Measurements from ENCODE around the gene ARHGEF37.

The ARHGEF37 gene

GRCh38 chr5:149621415-149622098, 40.3 kb downstream of the ARHGEF37 start:
- no peak overlapping the region for H3K4me2 ChIP-seq (ENCODE audit: insufficient read depth, low read length)
- TF ChIP-seq CTCF (IDR thresholded peaks at IDR 0.05; ENCODE audit: borderline replicate concordance, extremely low read depth, low read length, poor library complexity, severe bottlenecking) = no peak
- no peak for TF ChIP-seq EZH2 (IDR thresholded peaks at IDR 0.05; ENCODE audit: borderline replicate concordance, low read depth, low read length, severe bottlenecking)
- no peak overlapping the region for H2AFZ ChIP-seq (ENCODE audit: low read depth, low read length)
- no peaks in the 10 kb centered on the region for H3K9me3 ChIP-seq (ENCODE audit: insufficient read depth, low read length, severe bottlenecking)
- ATAC-seq (ENCODE audit: insufficient read depth, low read depth) (no peak), DNase-seq (no peak)
- no peaks in the 10 kb centered on the region for H3K36me3 ChIP-seq (ENCODE audit: insufficient read depth, low read length)
- peaks cover 3% of the 10 kb centered on the region for H3K27me3 ChIP-seq (ENCODE audit: insufficient read depth, low read length, poor library complexity)
- no peak overlapping the region for H3K27ac ChIP-seq (ENCODE audit: low read length)
- no peaks in the 10 kb centered on the region for H3K79me2 ChIP-seq (ENCODE audit: insufficient read depth, low read length)
- no peaks in the 10 kb centered on the region for H3K4me1 ChIP-seq (ENCODE audit: insufficient read depth, low read length)
- no peak overlapping the region for H3K4me3 ChIP-seq (ENCODE audit: low read depth in 1 of 2, low read length in 2 of 2)
- H4K20me1 ChIP-seq (ENCODE audit: insufficient read depth, low read length) = no peaks in the 10 kb centered on the region
- H3K9ac ChIP-seq (ENCODE audit: low read depth, low read length) = no peak overlapping the region

- H3K9ac ChIP-seq (ENCODE audit: low read depth, low read length) = no peak overlapping the region
- H4K20me1 ChIP-seq (ENCODE audit: insufficient read depth, low read length) = no peaks in the 10 kb centered on the region
- peaks cover 3% of the 10 kb centered on the region for H3K27me3 ChIP-seq (ENCODE audit: insufficient read depth, low read length, poor library complexity)
- H2AFZ ChIP-seq (ENCODE audit: low read depth, low read length) = no peak overlapping the region
- H3K27ac ChIP-seq (ENCODE audit: low read length) = no peak overlapping the region
- TF ChIP-seq EZH2 (IDR thresholded peaks at IDR 0.05; ENCODE audit: borderline replicate concordance, low read depth, low read length, severe bottlenecking) = no peak
- TF ChIP-seq CTCF (IDR thresholded peaks at IDR 0.05; ENCODE audit: borderline replicate concordance, extremely low read depth, low read length, poor library complexity, severe bottlenecking) = no peak
- no peak overlapping the region for H3K4me2 ChIP-seq (ENCODE audit: insufficient read depth, low read length)
- ATAC-seq (ENCODE audit: insufficient read depth, low read depth) (no peak), DNase-seq (no peak)
- H3K4me1 ChIP-seq (ENCODE audit: insufficient read depth, low read length) = no peaks in the 10 kb centered on the region
- no peaks in the 10 kb centered on the region for H3K36me3 ChIP-seq (ENCODE audit: insufficient read depth, low read length)
- H3K9me3 ChIP-seq (ENCODE audit: insufficient read depth, low read length, severe bottlenecking) = no peaks in the 10 kb centered on the region
- no peak overlapping the region for H3K4me3 ChIP-seq (ENCODE audit: low read depth in 1 of 2, low read length in 2 of 2)
- no peaks in the 10 kb centered on the region for H3K79me2 ChIP-seq (ENCODE audit: insufficient read depth, low read length)
Measured at GRCh38 chr5:149622466-149622865, 41.2 kb downstream of the ARHGEF37 start.

- H4K20me1 ChIP-seq (ENCODE audit: insufficient read depth, low read length) = no peaks in the 10 kb centered on the region
- H3K4me1 ChIP-seq (ENCODE audit: insufficient read depth, low read length) = no peaks in the 10 kb centered on the region
- H2AFZ ChIP-seq (ENCODE audit: low read depth, low read length) = no peak overlapping the region
- no peak overlapping the region for H3K9ac ChIP-seq (ENCODE audit: low read depth, low read length)
- ATAC-seq (ENCODE audit: insufficient read depth, low read depth) = no peak
- H3K9me3 ChIP-seq (ENCODE audit: insufficient read depth, low read length, severe bottlenecking) = no peaks in the 10 kb centered on the region
- H3K4me2 ChIP-seq (ENCODE audit: insufficient read depth, low read length) = no peak overlapping the region
- no peaks in the 10 kb centered on the region for H3K36me3 ChIP-seq (ENCODE audit: insufficient read depth, low read length)
- no peak for DNase-seq
- no peak overlapping the region for H3K4me3 ChIP-seq (ENCODE audit: low read depth in 1 of 2, low read length in 2 of 2)
- peaks cover 3% of the 10 kb centered on the region for H3K27me3 ChIP-seq (ENCODE audit: insufficient read depth, low read length, poor library complexity)
- TF ChIP-seq EZH2 (IDR thresholded peaks at IDR 0.05; ENCODE audit: borderline replicate concordance, low read depth, low read length, severe bottlenecking) = no peak
- no peak for TF ChIP-seq CTCF (IDR thresholded peaks at IDR 0.05; ENCODE audit: borderline replicate concordance, extremely low read depth, low read length, poor library complexity, severe bottlenecking)
- H3K27ac ChIP-seq (ENCODE audit: low read length) = no peak overlapping the region
- H3K79me2 ChIP-seq (ENCODE audit: insufficient read depth, low read length) = no peaks in the 10 kb centered on the region
Measured at GRCh38 chr5:149623473-149623872, 42.2 kb downstream of the ARHGEF37 start.

All from DND-41 (cell line).